GM19025 (cell line): ENCODE results near the gene PIK3CD.
"Not testable (repeated sequence)": the region's sequence is repeated elsewhere in the genome, so short reads cannot be mapped to it uniquely, and the experiment has no call there.

ENCODE experiments used
- ATAC-seq: cut with Tn5 transposase; IDR thresholded peaks from one replicate; pipeline ENCODE4 v1.9.1; 2021; ENCODE audit warnings: mild to moderate bottlenecking, low read depth, moderate library complexity; ENCODE audit not compliant: unreplicated experiment

Gene PIK3CD

GRCh38 chr1:9618909-9619679 lies 32.4 kb upstream of the PIK3CD start:
- no peak for ATAC-seq

GRCh38 chr1:9621032-9621431 lies 30.5 kb upstream of the PIK3CD start:
- no peak for ATAC-seq

- no peak for ATAC-seq
Observed at GRCh38 chr1:9624081-9624480, 27.4 kb upstream of the PIK3CD start.

DNA sequence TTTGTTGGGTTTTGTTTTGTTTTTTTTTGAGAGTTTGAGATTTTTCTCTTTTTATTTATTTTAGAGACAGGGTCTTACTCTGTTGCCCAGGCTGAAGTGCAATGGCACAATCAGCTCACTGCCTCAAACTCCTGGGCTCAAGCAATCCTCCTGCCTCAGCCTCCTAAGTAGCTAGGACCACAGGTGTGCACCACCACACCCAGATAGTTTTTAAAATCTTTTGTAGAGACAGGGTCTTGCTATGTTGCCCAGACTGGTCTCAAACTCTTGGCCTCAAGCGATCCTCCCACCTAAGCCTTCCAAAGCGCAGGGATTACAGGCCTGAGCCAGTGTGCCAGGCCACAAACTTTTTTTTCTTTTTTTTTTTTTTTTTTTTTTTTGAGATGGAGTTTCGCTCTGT lies 26.5 kb upstream of the PIK3CD start:
- ATAC-seq, result not testable (repeated sequence)

GRCh38 chr1:9626201-9626608 lies 25.3 kb upstream of the PIK3CD start:
- peak; percentile 54 for ATAC-seq

DNA sequence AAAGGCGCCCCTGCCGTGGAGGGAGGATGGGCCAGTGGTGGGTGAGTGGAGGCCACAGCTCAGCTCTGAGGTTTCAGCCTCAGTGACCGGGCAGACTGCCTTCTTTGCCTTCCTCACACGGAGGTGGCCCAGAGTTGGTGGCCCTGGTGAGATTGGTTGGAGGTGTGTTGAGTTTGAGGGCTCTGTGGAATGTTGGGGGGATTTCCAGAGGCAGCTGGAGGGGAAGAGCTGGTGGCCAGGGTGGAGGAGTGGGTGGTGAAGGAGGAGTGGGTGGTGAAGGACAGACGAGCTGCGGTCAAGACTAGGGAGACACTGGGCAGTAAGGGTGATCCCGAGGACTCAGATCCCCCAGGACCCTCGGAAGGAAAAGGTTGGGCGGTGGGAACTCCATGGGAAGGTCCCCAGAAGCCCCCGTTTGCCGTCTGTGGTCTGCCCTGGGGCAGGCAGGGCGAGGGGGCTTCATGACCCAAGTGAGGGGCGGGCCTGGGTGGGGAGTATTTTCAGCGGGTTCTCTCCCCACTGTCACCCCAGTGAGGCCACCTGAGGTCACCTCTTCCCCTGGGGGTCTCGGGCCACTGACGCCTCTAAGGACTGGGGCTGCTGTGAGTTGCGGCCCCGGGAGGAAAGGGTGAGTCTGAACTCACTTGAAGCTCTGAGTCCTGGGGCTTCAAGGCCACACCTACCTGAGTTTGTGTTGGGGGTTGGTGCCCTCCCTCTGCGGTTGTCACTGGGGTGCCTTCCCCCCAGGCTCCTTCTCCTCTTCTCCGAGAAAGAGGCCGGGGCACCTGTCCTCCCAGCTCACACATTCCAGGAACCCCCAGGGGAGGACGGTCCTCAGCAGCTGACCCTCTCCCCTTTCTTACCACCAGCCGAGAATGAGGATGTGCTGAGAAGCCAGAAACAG lies 22.7 kb upstream of the PIK3CD start:
- no peak for ATAC-seq

- no peak for ATAC-seq
Observed at GRCh38 chr1:9629445-9630201, 21.9 kb upstream of the PIK3CD start.

DNA sequence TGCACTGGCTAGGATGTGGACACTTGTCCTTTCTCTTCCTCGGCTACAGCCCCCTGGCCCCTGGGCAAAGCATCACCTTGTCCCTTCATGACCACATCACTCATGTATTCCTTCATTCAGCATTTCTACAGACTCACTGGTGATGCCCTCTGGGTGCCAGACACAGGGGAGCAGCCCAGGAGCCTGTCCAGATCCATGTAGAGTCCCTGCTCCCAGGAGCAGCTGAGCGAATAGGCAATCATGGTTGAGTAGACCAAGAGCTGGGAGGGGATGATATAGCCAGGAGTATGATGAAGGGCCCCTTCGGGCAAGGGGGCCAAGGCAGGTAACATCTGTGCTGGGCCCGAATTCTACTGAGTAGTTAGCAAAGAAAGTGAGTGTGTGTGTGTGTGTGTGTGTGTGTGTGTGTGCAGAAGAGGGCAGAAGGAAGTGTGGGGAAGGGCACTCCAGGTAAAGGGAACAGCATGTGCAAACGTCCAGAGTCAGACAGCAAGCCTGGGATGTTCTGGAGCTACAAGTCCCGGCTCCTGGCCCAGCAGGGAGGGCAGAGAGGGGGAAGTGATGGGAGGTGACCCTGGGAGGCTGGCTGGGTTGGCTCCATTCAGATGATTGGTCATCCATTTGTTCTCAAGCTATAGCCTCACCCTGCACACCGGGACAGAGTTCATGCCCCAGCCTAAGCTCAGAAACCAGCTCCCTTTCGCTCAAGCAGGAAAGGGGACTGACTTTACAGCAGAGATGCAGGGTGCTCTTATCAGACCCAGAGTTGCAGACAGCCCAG lies 21.0 kb upstream of the PIK3CD start:
- no peak for ATAC-seq

DNA sequence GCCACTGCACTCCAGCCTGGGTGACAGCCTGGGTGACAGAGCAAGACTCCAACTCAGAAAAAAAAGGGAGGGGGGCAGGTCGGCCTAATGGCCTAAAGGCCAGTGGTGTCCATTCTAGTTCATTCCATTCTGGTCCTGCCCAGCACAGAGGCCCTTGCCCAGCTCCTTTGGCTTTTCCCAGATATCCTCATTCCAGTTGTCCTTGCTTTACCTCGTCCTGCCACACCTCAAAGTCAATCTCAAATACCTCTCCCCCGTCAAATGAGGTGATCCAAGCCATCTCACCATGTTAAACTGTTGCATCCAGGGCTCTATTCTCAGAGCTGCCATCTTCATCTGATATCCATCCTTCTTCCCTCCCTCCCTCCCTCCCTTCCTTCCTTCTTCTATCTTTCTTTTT lies 19.9 kb upstream of the PIK3CD start:
- no peak for ATAC-seq

DNA sequence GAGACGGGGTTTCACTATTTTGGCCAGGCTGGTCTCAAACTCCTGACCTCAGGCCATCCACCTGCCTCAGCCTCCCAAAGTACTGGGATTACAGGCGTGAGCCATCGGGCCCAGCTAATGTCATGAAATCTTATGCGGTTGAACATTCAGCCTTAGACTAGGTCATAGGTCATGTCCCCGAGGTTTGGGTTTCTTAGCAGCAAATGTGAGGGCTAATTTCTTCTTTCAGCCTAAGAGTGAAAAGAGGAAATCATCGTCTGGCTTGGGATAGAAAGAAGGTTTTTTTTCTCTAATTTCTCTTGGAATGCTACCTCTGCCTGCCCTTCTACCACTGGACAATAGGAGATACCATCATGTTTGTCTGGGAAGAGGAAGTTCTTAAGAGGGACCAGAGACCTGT lies 18.0 kb upstream of the PIK3CD start:
- ATAC-seq, result no peak

DNA sequence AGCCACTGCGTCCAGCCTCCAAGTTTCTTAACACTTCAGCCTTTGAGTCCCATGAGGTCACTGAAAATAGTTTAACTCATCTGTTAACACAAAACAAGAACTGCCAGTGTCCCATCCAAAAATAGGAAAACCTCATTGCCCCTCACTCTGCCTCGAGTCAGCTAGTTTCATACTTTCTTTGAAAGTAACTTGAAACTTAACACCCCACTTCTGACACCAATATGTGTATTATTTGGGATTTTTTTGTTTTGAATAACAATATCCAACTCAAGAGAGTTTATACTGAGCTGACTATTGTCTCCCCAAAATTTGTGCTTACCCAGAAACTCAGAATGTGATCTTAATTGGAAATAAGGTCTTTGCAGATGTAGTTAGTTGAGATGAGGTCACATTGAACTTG lies 16.9 kb upstream of the PIK3CD start:
- no peak for ATAC-seq

- no peak for ATAC-seq
Observed at GRCh38 chr1:9639227-9639626, 12.3 kb upstream of the PIK3CD start.

DNA sequence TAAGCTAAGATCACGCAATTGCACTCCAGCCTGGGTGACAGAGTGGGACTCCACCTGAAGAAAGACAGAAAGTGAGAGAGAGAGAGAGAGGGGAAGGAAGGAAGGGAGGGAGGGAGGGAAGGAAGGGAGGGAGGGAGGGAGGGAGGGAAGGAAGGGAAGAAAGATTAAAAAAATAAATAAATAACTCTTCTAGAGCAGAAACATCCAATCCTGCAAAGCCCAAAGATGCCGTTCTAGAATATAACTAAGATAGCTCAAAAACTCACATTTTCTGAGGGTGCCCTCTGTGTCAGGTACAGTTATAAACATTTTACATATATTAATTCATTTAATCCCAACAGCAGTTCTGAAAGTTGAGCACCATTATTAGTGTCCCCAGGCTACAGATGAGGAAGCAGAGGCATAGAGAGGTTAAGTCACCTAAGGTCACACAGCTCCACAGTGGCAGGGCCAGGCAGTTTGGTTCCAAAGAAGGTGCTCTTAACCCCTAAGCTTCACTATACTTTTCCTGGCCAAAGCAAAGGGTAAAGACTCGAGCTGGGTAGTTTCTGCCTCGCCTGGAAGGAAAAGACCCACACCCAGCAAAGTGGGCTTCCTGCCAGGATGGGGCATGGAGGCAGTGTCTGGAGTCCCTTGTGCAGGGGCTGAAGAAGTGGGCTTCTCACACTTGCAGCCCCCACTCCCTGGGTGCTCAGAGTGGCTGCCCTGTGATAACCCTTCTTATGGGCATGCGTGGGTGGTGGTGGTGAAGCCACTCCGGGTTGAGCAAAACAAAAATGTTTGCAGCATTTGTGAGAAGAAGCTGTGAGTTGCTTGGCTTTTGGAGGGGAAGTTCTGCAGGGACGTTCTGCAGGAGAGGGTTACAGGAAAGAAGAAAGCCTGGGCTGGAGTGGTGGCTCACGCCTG lies 7.9 kb upstream of the PIK3CD start:
- ATAC-seq, result no peak

GRCh38 chr1:9646037-9646436 lies 5.5 kb upstream of the PIK3CD start:
- no peak for ATAC-seq

GRCh38 chr1:9648171-9648570 lies 3.4 kb upstream of the PIK3CD start:
- no peak for ATAC-seq

GRCh38 chr1:9649769-9650168 lies 1.8 kb upstream of the PIK3CD start:
- ATAC-seq, result no peak

DNA sequence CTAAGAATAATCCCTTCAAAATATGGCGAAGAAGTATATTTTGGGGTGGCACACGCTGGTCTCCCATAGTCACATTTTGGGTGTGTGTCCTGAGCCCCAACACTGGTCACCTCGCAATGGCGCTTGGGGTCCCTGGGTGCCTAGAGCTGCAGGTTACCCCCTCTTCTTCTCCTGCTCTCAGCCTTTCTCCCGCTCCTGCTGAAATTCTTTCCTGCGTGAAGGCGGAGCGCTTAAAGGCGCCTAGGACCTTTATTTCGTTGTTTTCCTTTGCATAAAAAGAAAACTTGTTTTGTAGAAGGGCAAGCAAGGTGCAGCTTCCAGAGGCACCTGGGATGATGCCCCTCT lies 339 bp upstream of the PIK3CD start:
- no peak for ATAC-seq

DNA sequence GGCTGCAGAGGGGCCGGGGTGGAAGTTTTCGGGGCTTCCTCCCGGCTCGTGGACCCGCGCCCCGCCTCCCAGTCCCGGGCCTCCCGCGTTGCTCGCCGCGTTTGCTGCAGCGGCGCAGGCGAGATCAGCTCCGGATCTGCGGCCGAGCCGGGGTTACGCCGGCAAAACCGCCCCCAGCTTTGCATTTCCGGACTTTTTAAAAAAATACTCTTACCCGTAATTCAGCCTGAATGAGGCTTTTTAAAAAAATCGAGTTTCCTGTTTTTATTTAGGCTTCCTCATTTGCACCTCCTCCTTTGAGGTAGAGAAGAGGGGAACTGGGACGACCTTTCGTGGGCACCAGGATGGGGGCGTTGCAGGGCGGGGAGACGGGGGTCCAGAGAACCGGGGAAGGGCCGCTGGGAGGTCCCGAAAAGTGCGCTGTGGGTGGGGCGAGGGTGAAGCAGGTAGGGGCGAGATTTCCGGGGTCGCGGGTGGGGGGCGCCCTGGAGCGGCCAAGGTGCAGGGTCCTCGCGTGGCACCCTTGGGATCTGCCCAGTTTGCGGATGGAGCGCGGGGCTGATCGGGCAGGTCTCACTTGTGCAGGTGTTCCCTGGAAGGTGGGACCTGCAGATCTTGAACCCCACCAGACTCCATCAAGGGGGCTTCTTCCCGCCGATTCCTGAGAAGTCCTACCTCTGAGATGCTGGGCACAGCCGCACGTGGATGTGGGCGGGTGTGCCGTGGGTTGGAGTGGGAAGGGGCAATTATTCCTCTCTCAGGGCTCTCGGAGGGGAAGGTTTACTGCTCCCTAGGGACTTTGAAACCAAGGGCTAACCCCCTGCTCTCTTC lies 1.1 kb downstream of the PIK3CD start:
- ATAC-seq, result peak; percentile 29

GRCh38 chr1:9653210-9653490 lies 1.6 kb downstream of the PIK3CD start:
- ATAC-seq, result no peak
